Retina (tissue), 1 donor: ENCODE data around the gene LPCAT1.
"Not testable (repeated sequence)": the region's sequence is repeated elsewhere in the genome, so short reads cannot be mapped to it uniquely, and the experiment has no call there.

Experiments
- DNase-seq: peaks from one replicate; pipeline ENCODE4 v3.0.0-alpha.2; 2016

The LPCAT1 gene

GRCh38 chr5:1477341-1477740, 46.4 kb downstream of the LPCAT1 start:
- no peak for DNase-seq

- no peak for DNase-seq
These were observed 46.8 kb downstream of the LPCAT1 start for GRCh38 chr5:1476967-1477310.

- no peak for DNase-seq
These were observed 47.4 kb downstream of the LPCAT1 start for GRCh38 chr5:1476181-1476966.

- not testable (repeated sequence) for DNase-seq
These were observed 48.2 kb downstream of the LPCAT1 start for GRCh38 chr5:1475544-1475900.

- no peak for DNase-seq
These were observed 48.8 kb downstream of the LPCAT1 start for GRCh38 chr5:1474866-1475543.

- DNase-seq, result no peak
These were observed 49.4 kb downstream of the LPCAT1 start for GRCh38 chr5:1474183-1474839.

GRCh38 chr5:1473746-1474145, 50.0 kb downstream of the LPCAT1 start:
- no peak for DNase-seq

GRCh38 chr5:1472964-1473628, 50.7 kb downstream of the LPCAT1 start:
- DNase-seq, result no peak

GRCh38 chr5:1471997-1472963, 51.5 kb downstream of the LPCAT1 start:
- DNase-seq, result no peak

GRCh38 chr5:1471240-1471853, 52.4 kb downstream of the LPCAT1 start:
- DNase-seq, result no peak

GRCh38 chr5:1470762-1471211, 53.0 kb downstream of the LPCAT1 start:
- DNase-seq, result no peak

- DNase-seq, result no peak
These were observed 54.9 kb downstream of the LPCAT1 start for GRCh38 chr5:1468629-1469527.

GRCh38 chr5:1468247-1468612, 55.5 kb downstream of the LPCAT1 start:
- DNase-seq, result peak; percentile 63

- DNase-seq, result no peak
These were observed 56.2 kb downstream of the LPCAT1 start for GRCh38 chr5:1467341-1468246.

GRCh38 chr5:1466631-1467265, 57.0 kb downstream of the LPCAT1 start:
- DNase-seq, result no peak

GRCh38 chr5:1465966-1466471, 57.7 kb downstream of the LPCAT1 start:
- DNase-seq, result no peak

- DNase-seq, result no peak
These were observed 58.6 kb downstream of the LPCAT1 start for GRCh38 chr5:1465117-1465516.

- no peak for DNase-seq
These were observed 59.2 kb downstream of the LPCAT1 start for GRCh38 chr5:1464511-1464910.

- no peak for DNase-seq
These were observed 59.7 kb downstream of the LPCAT1 start for GRCh38 chr5:1464096-1464446.
